Neural progenitor cell (in vitro differentiated cells): Measurements from ENCODE around the gene CA5A. TPM values are rescaled to one million over a fixed set of nuclear protein-coding genes. Genes with fewer than 3 reads are reported as not detected.

Source experiments
- DNase-seq: peaks from one replicate; pipeline ENCODE4 v3.0.0-alpha.2; 2016; ENCODE audit warnings: low spot score
- H2AFZ ChIP-seq: fragments of 200-600 bp; sonication (generic); replicated peaks from 2 replicates; pipeline ENCODE4 v1.6.1; 2016; ENCODE audit warnings: antibody characterized with exemption
- H3F3A ChIP-seq: fragments of 200-600 bp; sonication (generic); 2 replicates; pipeline ENCODE4 v1.6.1; 2016; ENCODE audit warnings: antibody characterized with exemption, low read depth
- H3K27ac ChIP-seq: fragments of 200-600 bp; sonication (generic); 2 replicates; pipeline ENCODE4 v1.5.1; 2016; ENCODE audit warnings: mild to moderate bottlenecking
- H3K27me3 ChIP-seq: fragments of 200-600 bp; sonication (generic); 2 replicates; pipeline ENCODE4 v1.6.1; 2016; ENCODE audit warnings: mild to moderate bottlenecking, moderate library complexity
- H3K36me3 ChIP-seq: fragments of 200-600 bp; sonication (generic); 2 replicates; pipeline ENCODE4 v1.5.1; 2016
- H3K4me1 ChIP-seq: fragments of 200-600 bp; sonication (generic); 2 replicates; pipeline ENCODE4 v1.6.1; 2016; ENCODE audit warnings: mixed run types
- H3K4me2 ChIP-seq: fragments of 200-600 bp; sonication (generic); 2 replicates; pipeline ENCODE4 v1.6.1; 2016
- H3K4me3 ChIP-seq: fragments of 200-600 bp; sonication (generic); 2 replicates; pipeline ENCODE4 v1.5.1; 2016
- H3K79me2 ChIP-seq: fragments of 200-600 bp; sonication (generic); 2 replicates; pipeline ENCODE4 v1.6.1; 2016; ENCODE audit warnings: low read depth
- H3K9ac ChIP-seq: fragments of 200-600 bp; sonication (generic); 2 replicates; pipeline ENCODE4 v1.6.1; 2016
- H3K9me3 ChIP-seq: fragments of 200-600 bp; sonication (generic); 2 replicates; pipeline ENCODE4 v1.5.1; 2016; ENCODE audit warnings: low read depth
- H4K20me1 ChIP-seq: fragments of 200-600 bp; sonication (generic); 2 replicates; pipeline ENCODE4 v1.6.1; 2016; ENCODE audit warnings: low read depth
- H3K27ac Mint-ChIP-seq: 3 replicates; pipeline ENCODE4 v1.8.0; 2021; ENCODE audit warnings: mixed read lengths
- H3K27me3 Mint-ChIP-seq: 2 replicates; pipeline ENCODE4 v1.8.0; 2022; ENCODE audit warnings: low read depth, mild to moderate bottlenecking, inconsistent platforms, moderate library complexity, mixed read lengths; ENCODE audit not compliant: insufficient read depth
- H3K36me3 Mint-ChIP-seq: 3 replicates; pipeline ENCODE4 v1.8.0; 2021; ENCODE audit warnings: mixed read lengths
- H3K4me1 Mint-ChIP-seq: 3 replicates; pipeline ENCODE4 v1.8.0; 2021; ENCODE audit warnings: mixed read lengths
- H3K4me3 Mint-ChIP-seq: 3 replicates; pipeline ENCODE4 v1.8.0; 2021; ENCODE audit warnings: mild to moderate bottlenecking, moderate library complexity, mixed read lengths
- H3K9me3 Mint-ChIP-seq: 3 replicates; pipeline ENCODE4 v1.8.0; 2020; ENCODE audit warnings: mixed read lengths
- CTCF ChIP-seq: fragments of 200-600 bp; sonication (generic); IDR thresholded peaks from 2 replicates; pipeline ENCODE4 v1.5.1; 2017; ENCODE audit warnings: antibody characterized with exemption, mild to moderate bottlenecking
- EZH2 ChIP-seq: fragments of 200-600 bp; sonication (generic); IDR thresholded peaks from 2 replicates; pipeline ENCODE4 v1.6.1; 2017; ENCODE audit warnings: antibody characterized with exemption, mild to moderate bottlenecking, moderate library complexity
- EZH2phosphoT487 ChIP-seq: fragments of 200-600 bp; sonication (generic); IDR thresholded peaks from 2 replicates; pipeline ENCODE4 v1.6.1; 2017; ENCODE audit warnings: antibody characterized with exemption
- total RNA-seq: library from RNA; depleted of rRNA; stranded (reverse); fragments of >200 nt; gene quantifications from 2 replicates; pipeline ENCODE4 v1.2.3, GENCODE V29; 2015; ENCODE audit warnings: low replicate concordance

Gene CA5A
- total RNA-seq, 1 donor from 2014 or later: not detected

- Histone ChIP-seq H3K27me3 (no peaks in the 10 kb centered on the region), H3K79me2 (peaks cover 97% of the 10 kb centered on the region), H3K36me3 (no peaks in the 10 kb centered on the region), H3K4me3 (no peak overlapping the region), H3K9ac (no peak overlapping the region), H3K9me3 (no peaks in the 10 kb centered on the region), H4K20me1 (peaks cover 55% of the 10 kb centered on the region), H3F3A (peaks cover 1% of the 10 kb centered on the region), H3K27ac (no peak overlapping the region), H3K4me2 (no peak overlapping the region), H2AFZ (no peak overlapping the region), H3K4me1 (peaks cover 13% of the 10 kb centered on the region)
- TF ChIP-seq EZH2 (no peak), EZH2phosphoT487 (no peak), CTCF (no peak)
- H3K4me1 Mint-ChIP-seq: peaks cover 29% of the 10 kb centered on the region
- no peaks in the 10 kb centered on the region for H3K9me3 Mint-ChIP-seq
- peaks cover 16% of the 10 kb centered on the region for H3K36me3 Mint-ChIP-seq
- DNase-seq: no peak
- peak overlapping the region; percentile 65 for H3K27ac Mint-ChIP-seq
- no peaks in the 10 kb centered on the region for H3K27me3 Mint-ChIP-seq
- no peak overlapping the region for H3K4me3 Mint-ChIP-seq
Measured at GRCh38 chr16:87961623-87962022, 25.3 kb upstream of the CA5A start.

GRCh38 chr16:87960852-87961251 lies 24.5 kb upstream of the CA5A start:
- peaks cover 29% of the 10 kb centered on the region for H3K4me1 Mint-ChIP-seq
- H3K9ac ChIP-seq: no peak overlapping the region
- H3K79me2 ChIP-seq: peaks cover 97% of the 10 kb centered on the region
- peaks cover 13% of the 10 kb centered on the region for H3K4me1 ChIP-seq
- peaks cover 55% of the 10 kb centered on the region for H4K20me1 ChIP-seq
- no peak overlapping the region for H2AFZ ChIP-seq
- H3F3A ChIP-seq: peaks cover 8% of the 10 kb centered on the region
- no peak overlapping the region for H3K27ac Mint-ChIP-seq
- no peaks in the 10 kb centered on the region for H3K27me3 ChIP-seq
- TF ChIP-seq CTCF: no peak
- TF ChIP-seq EZH2phosphoT487: no peak
- no peak for TF ChIP-seq EZH2
- no peak overlapping the region for H3K4me2 ChIP-seq
- DNase-seq: no peak
- H3K36me3 Mint-ChIP-seq: peaks cover 13% of the 10 kb centered on the region
- no peaks in the 10 kb centered on the region for H3K36me3 ChIP-seq
- no peaks in the 10 kb centered on the region for H3K9me3 Mint-ChIP-seq
- H3K27ac ChIP-seq: no peak overlapping the region
- H3K9me3 ChIP-seq: no peaks in the 10 kb centered on the region
- H3K4me3 ChIP-seq: no peak overlapping the region
- no peak overlapping the region for H3K4me3 Mint-ChIP-seq
- H3K27me3 Mint-ChIP-seq: no peaks in the 10 kb centered on the region

- Mint-ChIP-seq H3K9me3 (no peaks in the 10 kb centered on the region), H3K27me3 (no peaks in the 10 kb centered on the region), H3K4me3 (no peak overlapping the region), H3K36me3 (peaks cover 17% of the 10 kb centered on the region), H3K27ac (peak overlapping the region; percentile 84), H3K4me1 (peaks cover 32% of the 10 kb centered on the region)
- Histone ChIP-seq H3K36me3 (no peaks in the 10 kb centered on the region), H3K9ac (no peak overlapping the region), H2AFZ (no peak overlapping the region), H3K27ac (no peak overlapping the region), H3K9me3 (no peaks in the 10 kb centered on the region), H3K27me3 (no peaks in the 10 kb centered on the region), H3K4me2 (no peak overlapping the region), H3K4me1 (peaks cover 17% of the 10 kb centered on the region), H4K20me1 (peaks cover 53% of the 10 kb centered on the region), H3F3A (peaks cover 8% of the 10 kb centered on the region), H3K4me3 (no peak overlapping the region), H3K79me2 (peaks cover 99% of the 10 kb centered on the region)
- no peak for DNase-seq
- no peak for TF ChIP-seq EZH2phosphoT487
- no peak for TF ChIP-seq CTCF
- no peak for TF ChIP-seq EZH2
Measured at GRCh38 chr16:87960296-87960695, 24.0 kb upstream of the CA5A start.
